Ureter (tissue), 1 donor: ENCODE results near the gene OR51B2. TPM values are rescaled to one million over a fixed set of nuclear protein-coding genes. Genes with fewer than 3 reads are reported as not detected.

ENCODE experiments used
- DNase-seq: peaks from one replicate; pipeline ENCODE4 v3.0.0-alpha.2; 2020; ENCODE audit warnings: low spot score
- total RNA-seq: library from RNA; stranded (reverse); gene quantifications from one replicate; pipeline ENCODE4 v1.2.4, GENCODE V29; 2023
- donor health status: DM: yes; HTN: yes; CAD: no.

OR51B2 gene
- total RNA-seq, 1 donor from 2014 or later, result not detected

DNA sequence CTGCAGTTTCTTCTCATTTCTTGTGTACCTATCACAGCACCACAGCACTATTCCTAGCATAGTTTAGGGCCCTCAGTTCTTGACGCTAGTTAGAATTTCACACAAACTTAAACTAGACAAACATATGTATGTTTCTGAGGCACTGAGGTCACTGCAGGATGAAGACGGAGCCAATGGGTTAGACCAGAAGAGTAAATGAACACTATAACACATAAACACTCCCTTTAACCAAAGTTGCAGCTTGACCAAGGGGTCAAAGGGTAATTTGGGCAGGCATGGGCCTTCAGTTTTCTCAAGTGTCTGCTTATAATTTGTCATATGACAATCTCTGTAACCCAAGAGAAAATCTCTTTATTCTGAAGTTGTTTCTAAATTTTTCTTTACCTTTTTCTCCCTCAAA is 41.5 kb downstream of the OR51B2 start:
- DNase-seq, result no peak

DNA sequence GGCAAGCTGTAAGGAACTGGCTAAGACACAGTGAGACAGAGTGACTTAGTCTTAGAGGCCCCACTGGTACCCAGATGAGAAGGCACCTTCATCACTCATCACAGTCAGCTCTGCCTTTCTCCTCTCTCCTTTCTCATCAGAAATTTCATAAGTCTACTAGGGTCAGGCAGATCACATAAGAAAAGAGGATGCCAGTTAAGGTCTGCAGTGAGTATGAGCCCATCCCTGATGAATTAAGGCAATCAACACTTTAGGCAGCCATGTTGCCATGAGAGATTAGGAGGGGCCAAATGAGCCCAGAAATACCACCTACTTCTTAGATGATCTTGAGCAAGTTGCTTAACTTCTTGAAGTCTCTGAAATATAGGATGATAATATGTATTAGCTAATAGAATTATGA is 42.5 kb downstream of the OR51B2 start:
- DNase-seq, result no peak

- DNase-seq, result no peak
Measured at GRCh38 chr11:5280582-5281102, 43.5 kb downstream of the OR51B2 start.

DNA sequence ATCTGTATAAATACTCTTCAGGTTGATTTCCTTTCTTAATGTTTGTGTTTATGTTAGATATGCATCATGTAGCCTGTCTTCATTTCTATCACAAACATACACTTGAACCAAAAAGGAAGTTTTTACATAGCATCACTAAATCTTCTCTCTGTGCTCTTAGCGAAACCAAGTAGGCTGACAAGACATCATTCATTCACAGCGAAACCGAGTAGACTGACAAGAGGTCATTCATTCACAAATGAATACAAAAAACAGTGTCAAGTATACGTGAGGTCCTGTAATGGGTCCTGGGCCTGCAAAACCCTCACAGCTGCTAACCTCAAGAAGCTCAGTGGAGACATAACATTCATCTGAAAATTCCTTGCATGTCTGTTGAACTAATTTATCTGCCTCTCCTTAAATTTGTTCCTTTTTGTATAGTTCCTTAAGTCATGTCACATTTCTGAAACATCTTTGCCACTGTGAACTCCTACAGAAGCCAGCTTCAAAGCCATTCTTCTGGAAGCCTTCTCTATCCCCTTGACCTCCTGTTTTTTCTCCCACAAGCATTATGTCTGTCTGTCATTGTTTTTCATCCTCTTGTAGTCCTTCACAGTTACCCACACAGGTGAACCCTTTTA is 44.5 kb downstream of the OR51B2 start:
- no peak for DNase-seq

- no peak for DNase-seq
Measured at GRCh38 chr11:5277807-5278382, 46.2 kb downstream of the OR51B2 start.

GRCh38 chr11:5276697-5277096 is 47.4 kb downstream of the OR51B2 start:
- DNase-seq, result no peak

DNA sequence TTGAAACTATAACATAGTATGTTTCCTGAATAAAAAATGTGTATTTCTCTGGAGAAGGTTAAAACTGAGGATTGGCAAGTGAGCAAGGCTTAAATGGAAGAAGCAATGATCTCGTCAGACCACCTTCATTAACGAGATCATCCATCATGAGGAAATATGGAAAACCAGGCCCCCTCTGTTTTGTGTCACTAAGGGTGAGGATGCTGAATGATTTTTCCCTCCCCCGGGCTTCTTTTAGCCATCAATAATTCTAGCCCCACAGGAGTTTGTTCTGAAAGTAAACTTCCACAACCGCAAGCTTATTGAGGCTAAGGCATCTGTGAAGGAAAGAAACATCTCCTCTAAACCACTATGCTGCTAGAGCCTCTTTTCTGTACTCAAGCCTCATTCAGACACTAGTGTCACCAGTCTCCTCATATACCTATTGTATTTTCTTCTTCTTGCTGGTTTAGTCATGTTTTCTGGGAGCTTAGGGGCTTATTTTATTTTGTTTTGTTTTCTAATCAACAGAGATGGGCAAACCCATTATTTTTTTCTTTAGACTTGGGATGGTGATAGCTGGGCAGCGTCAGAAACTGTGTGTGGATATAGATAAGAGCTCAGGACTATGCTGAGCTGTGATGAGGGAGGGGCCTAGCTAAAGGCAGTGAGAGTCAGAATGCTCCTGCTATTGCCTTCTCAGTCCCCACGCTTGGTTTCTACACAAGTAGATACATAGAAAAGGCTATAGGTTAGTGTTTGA is 48.6 kb downstream of the OR51B2 start:
- DNase-seq, result no peak

GRCh38 chr11:5274395-5274794 is 49.7 kb downstream of the OR51B2 start:
- DNase-seq, result no peak

Other genes with a start within 250 kb of the OR51B2 start
- not detected for gene OR52A5, start 185.9 kb downstream of the OR51B2 start, total RNA-seq
- gene OR52A1, start 169.5 kb downstream of the OR51B2 start, total RNA-seq, result not detected
- gene OR51V1, start 123.6 kb downstream of the OR51B2 start, total RNA-seq, result not detected
- gene HBB, start 97.2 kb downstream of the OR51B2 start, total RNA-seq, result 144 TPM
- gene HBD, start 89.8 kb downstream of the OR51B2 start, total RNA-seq, result 0.75 TPM
- gene HBG1, start 74.4 kb downstream of the OR51B2 start, total RNA-seq, result not detected
- gene HBG2, start 69.5 kb downstream of the OR51B2 start, total RNA-seq, result not detected
- gene HBE1, start 54.4 kb downstream of the OR51B2 start, total RNA-seq, result not detected
- 0.42 TPM for gene OR51B4, start 22.4 kb downstream of the OR51B2 start, total RNA-seq
- 0.99 TPM for gene OR51B5, start 19.2 kb upstream of the OR51B2 start, total RNA-seq
- gene OR51B6, start 27.2 kb upstream of the OR51B2 start, total RNA-seq, result not detected
- gene OR51M1, start 59.5 kb upstream of the OR51B2 start, total RNA-seq, result not detected
- not detected for gene OR51Q1, start 97.8 kb upstream of the OR51B2 start, total RNA-seq
- 0.70 TPM for gene OR51I1, start 117.2 kb upstream of the OR51B2 start, total RNA-seq
- not detected for gene OR51I2, start 125.0 kb upstream of the OR51B2 start, total RNA-seq
- not detected for gene OR52D1, start 164.4 kb upstream of the OR51B2 start, total RNA-seq
- 0.70 TPM for gene UBQLN3, start 185.7 kb upstream of the OR51B2 start, total RNA-seq
- gene UBQLNL, start 192.4 kb upstream of the OR51B2 start, total RNA-seq, result 1.4 TPM
- gene OR52H1, start 224.2 kb upstream of the OR51B2 start, total RNA-seq, result 0.73 TPM